OCI-LY3 (cell line): Measurements from ENCODE around the gene TEX22.

Experiments
- H2AFZ ChIP-seq: fragments of 200-600, 300-600 bp; shearing (Covaris generic); 2 replicates; pipeline ENCODE4 v1.6.0; 2014; ENCODE audit warnings: antibody characterized with exemption, low read depth, low read length
- H3K27ac ChIP-seq: fragments of 200-600, 300-600 bp; sonication (generic); 2 replicates; pipeline ENCODE4 v1.5.1; 2014; ENCODE audit warnings: mild to moderate bottlenecking, low read length, moderate library complexity, mixed read lengths
- H3K27me3 ChIP-seq: fragments of 200-600, 300-600 bp; sonication (generic); 2 replicates; pipeline ENCODE4 v1.6.1; 2014; ENCODE audit warnings: low read depth, low read length, mixed read lengths
- H3K36me3 ChIP-seq: fragments of 200-600, 300-600 bp; sonication (generic); replicated peaks from 2 replicates; pipeline ENCODE3; 2014; ENCODE audit warnings: low read depth, low read length, mixed read lengths
- H3K4me1 ChIP-seq: fragments of 300-600, 200-600 bp; sonication (generic); 2 replicates; pipeline ENCODE4 v1.6.1; 2014; ENCODE audit warnings: low read length, mixed read lengths
- H3K4me2 ChIP-seq: fragments of 200-600, 300-600 bp; sonication (generic); 2 replicates; pipeline ENCODE4 v1.6.1; 2014; ENCODE audit warnings: low read length, mixed read lengths
- H3K4me3 ChIP-seq: fragments of 300-600, 200-600 bp; sonication (generic); 2 replicates; pipeline ENCODE4 v1.5.1; 2014; ENCODE audit warnings: antibody characterized with exemption, mild to moderate bottlenecking, low read length, moderate library complexity
- H3K79me2 ChIP-seq: fragments of 300-600, 200-600 bp; shearing (Covaris generic); 2 replicates; pipeline ENCODE4 v1.6.1; 2014; ENCODE audit warnings: mild to moderate bottlenecking, low read length, mixed read lengths
- H3K9ac ChIP-seq: fragments of 300-600, 200-600 bp; shearing (Covaris generic); 2 replicates; pipeline ENCODE4 v1.6.0; 2014; ENCODE audit warnings: mild to moderate bottlenecking, low read length, moderate library complexity
- H3K9me3 ChIP-seq: fragments of 200-600, 300-600 bp; shearing (Covaris generic); 2 replicates; pipeline ENCODE4 v1.6.1; 2014; ENCODE audit warnings: low read length, mixed read lengths; ENCODE audit not compliant: insufficient read depth
- H4K20me1 ChIP-seq: fragments of 200-600, 300-600 bp; sonication (generic); 2 replicates; pipeline ENCODE4 v1.6.1; 2016; ENCODE audit warnings: low read length, mixed read lengths; ENCODE audit not compliant: insufficient read depth
- EZH2phosphoT487 ChIP-seq: fragments of 200-600 bp; shearing (Covaris generic); IDR thresholded peaks from 2 replicates; pipeline ENCODE4 v1.6.1; 2018; ENCODE audit warnings: antibody characterized with exemption, mixed run types, low read depth
- TF ChIP-seq, protein P1 (sequence below): fragments of 200-600, 300-600 bp; sonication (generic); IDR thresholded peaks from 2 replicates; pipeline ENCODE4 v1.5.1; 2014; ENCODE audit warnings: antibody characterized with exemption, low read length, low read depth

Gene TEX22

DNA sequence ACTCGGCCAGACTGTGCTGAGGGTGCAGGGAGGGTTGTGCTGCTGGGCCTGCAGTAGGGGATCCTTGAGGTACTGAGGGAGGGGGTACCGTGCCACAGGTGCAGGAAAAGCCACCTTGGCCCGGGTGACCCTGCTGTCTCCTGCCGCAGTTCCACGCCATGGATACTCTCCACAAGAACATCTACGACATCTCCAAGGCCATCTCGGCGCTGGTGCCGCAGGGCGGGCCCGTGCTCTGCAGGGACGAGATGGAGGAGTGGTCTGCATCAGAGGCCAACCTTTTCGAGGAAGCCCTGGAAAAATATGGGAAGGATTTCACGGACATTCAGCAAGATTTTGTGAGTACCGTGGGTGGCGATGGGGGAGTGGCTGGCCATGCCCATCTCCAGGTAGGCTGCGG is 62.3 kb downstream of the TEX22 start:
- Histone ChIP-seq H3K9me3 (no peaks in the 10 kb centered on the region), H3K4me2 (no peak overlapping the region), H3K27ac (no peak overlapping the region), H4K20me1 (no peaks in the 10 kb centered on the region), H3K79me2 (no peaks in the 10 kb centered on the region), H3K9ac (no peak overlapping the region), H3K4me3 (no peak overlapping the region), H3K27me3 (no peaks in the 10 kb centered on the region), H3K4me1 (no peaks in the 10 kb centered on the region), H2AFZ (no peak overlapping the region), H3K36me3 (peaks cover 31% of the 10 kb centered on the region)
- TF ChIP-seq, protein P1, sequence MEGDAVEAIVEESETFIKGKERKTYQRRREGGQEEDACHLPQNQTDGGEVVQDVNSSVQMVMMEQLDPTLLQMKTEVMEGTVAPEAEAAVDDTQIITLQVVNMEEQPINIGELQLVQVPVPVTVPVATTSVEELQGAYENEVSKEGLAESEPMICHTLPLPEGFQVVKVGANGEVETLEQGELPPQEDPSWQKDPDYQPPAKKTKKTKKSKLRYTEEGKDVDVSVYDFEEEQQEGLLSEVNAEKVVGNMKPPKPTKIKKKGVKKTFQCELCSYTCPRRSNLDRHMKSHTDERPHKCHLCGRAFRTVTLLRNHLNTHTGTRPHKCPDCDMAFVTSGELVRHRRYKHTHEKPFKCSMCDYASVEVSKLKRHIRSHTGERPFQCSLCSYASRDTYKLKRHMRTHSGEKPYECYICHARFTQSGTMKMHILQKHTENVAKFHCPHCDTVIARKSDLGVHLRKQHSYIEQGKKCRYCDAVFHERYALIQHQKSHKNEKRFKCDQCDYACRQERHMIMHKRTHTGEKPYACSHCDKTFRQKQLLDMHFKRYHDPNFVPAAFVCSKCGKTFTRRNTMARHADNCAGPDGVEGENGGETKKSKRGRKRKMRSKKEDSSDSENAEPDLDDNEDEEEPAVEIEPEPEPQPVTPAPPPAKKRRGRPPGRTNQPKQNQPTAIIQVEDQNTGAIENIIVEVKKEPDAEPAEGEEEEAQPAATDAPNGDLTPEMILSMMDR = no peak
- TF ChIP-seq EZH2phosphoT487 = no peak

DNA sequence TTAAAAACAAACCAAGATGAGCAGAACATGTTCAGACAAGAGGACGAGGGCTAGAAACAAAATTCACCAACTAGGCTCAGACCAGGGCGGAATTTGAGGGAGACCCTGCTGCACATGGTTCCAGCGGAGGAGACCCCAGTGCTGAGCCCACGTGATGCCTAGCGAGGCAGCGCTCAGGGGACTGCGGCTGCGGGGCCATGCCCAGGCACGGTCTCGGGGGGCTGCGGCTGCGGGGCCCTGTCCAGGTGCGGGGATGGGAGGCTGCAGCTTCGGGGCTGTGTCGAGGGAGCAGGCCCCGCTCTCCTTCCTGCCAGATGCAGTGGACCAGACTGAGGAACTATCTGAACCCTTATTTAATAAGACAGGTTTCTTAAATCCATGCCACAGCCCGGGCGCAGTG is 63.6 kb downstream of the TEX22 start:
- Histone ChIP-seq H3K27ac (no peak overlapping the region), H3K79me2 (no peaks in the 10 kb centered on the region), H3K9me3 (no peaks in the 10 kb centered on the region), H3K27me3 (no peaks in the 10 kb centered on the region), H3K9ac (no peak overlapping the region), H3K4me1 (no peaks in the 10 kb centered on the region), H3K4me3 (no peak overlapping the region), H3K36me3 (peaks cover 28% of the 10 kb centered on the region), H4K20me1 (no peaks in the 10 kb centered on the region), H2AFZ (no peak overlapping the region), H3K4me2 (no peak overlapping the region)
- TF ChIP-seq, protein P1 = no peak
- no peak for TF ChIP-seq EZH2phosphoT487
